GM12892 (cell line): ENCODE results near the gene GLA.

Source experiments
- POLR2A ChIP-seq: IDR thresholded peaks from 2 replicates; pipeline ENCODE4 v1.6.1; 2011; ENCODE audit warnings: low read depth, low read length, control low read depth
- POLR2AphosphoS5 ChIP-seq: IDR thresholded peaks from 2 replicates; pipeline ENCODE4 v1.6.1; 2011; ENCODE audit warnings: low read depth, low read length, control low read depth
- TAF1 ChIP-seq: IDR thresholded peaks from 2 replicates; pipeline ENCODE4 v1.6.1; 2011; ENCODE audit warnings: low read depth, mild to moderate bottlenecking, control low read depth, low read length, borderline replicate concordance

GRCh38 chrX:101450085-101450484 is 42.4 kb upstream of the GLA start:
- TF ChIP-seq POLR2A (no peak), TAF1 (no peak), POLR2AphosphoS5 (no peak)
